Stomach (tissue), 9 donors: ENCODE data around the gene LOXHD1. TPM values are rescaled to one million over a fixed set of nuclear protein-coding genes. Genes with fewer than 3 reads are reported as not detected.

Source experiments
- DNase-seq, 2 donors: peaks; one replicate each; pipeline versions ENCODE4 v3.0.0 to v3.0.0-alpha.2; 2013 to 2019
- H3K27ac ChIP-seq, 5 donors: fragments of 200-600 bp in 4 of 5; sonication (generic) in 4 of 5; one replicate each; pipeline ENCODE4 v1.5.1; 2013 to 2019; ENCODE audit warnings: mild to moderate bottlenecking in 1 of 5, moderate library complexity in 1 of 5
- H3K27me3 ChIP-seq, 3 donors: fragments of 200-600 bp; sonication (generic); one replicate each; pipeline ENCODE4 v1.5.1; 2017 to 2019; ENCODE audit warnings: mixed run types in 1 of 3
- H3K36me3 ChIP-seq, 4 donors: fragments of 200-600 bp; sonication (generic); 1 replicate in 3 of 4; 2 replicates in 1 of 4; pipeline ENCODE4 v1.5.1; 2016 to 2019
- H3K4me1 ChIP-seq, 4 donors: fragments of 200-600 bp; sonication (generic); one replicate each; pipeline ENCODE4 v1.5.1; 2016 to 2019
- H3K4me3 ChIP-seq, 4 donors: fragments of 200-600 bp; sonication (generic) in 3 of 4; one replicate each; pipeline ENCODE4 v1.5.1; 2016 to 2019; ENCODE audit warnings: mild to moderate bottlenecking in 1 of 4
- H3K9me3 ChIP-seq, 4 donors: fragments of 200-600 bp; sonication (generic); one replicate each; pipeline ENCODE4 v1.5.1; 2016 to 2019
- CTCF ChIP-seq, 7 experiments: fragments of 450-650 bp in 4 of 7; fragments of 200-600 bp in 3 of 7; sonication (generic) in 3 of 7; IDR thresholded peaks; one replicate each; pipeline ENCODE4 v1.5.1; 2016 to 2019; ENCODE audit warnings: antibody characterized with exemption in 7 of 7, control low read depth in 2 of 7, mild to moderate bottlenecking in 1 of 7
- EP300 ChIP-seq: sonication (generic); formaldehyde crosslinking; IDR thresholded peaks from one replicate; pipeline ENCODE4 v1.6.1; 2017; ENCODE audit warnings: antibody characterized with exemption
- POLR2A ChIP-seq, 4 donors: fragments of 450-650 bp; IDR thresholded peaks; one replicate each; pipeline ENCODE4 v1.6.1; 2016; ENCODE audit warnings: antibody characterized with exemption in 4 of 4, control low read depth in 2 of 4, mild to moderate bottlenecking in 1 of 4, moderate library complexity in 1 of 4
- POLR2AphosphoS5 ChIP-seq, 3 donors: sonication (generic); formaldehyde crosslinking; IDR thresholded peaks; one replicate each; pipeline ENCODE4 v1.6.1; 2016; ENCODE audit warnings: antibody characterized with exemption in 3 of 3
- WGBS, 5 donors: extraction: QIAGEN DNeasy Blood & Tissue Kit in 3 of 5; methylation state at CpG; one replicate each; pipeline versions ENCODE4 v1.1.5 to v1.1.7; 2013 to 2018; 5-methylcytosine and 5-hydroxymethylcytosine counted together
- intact Hi-C: fragments of 100-400 bp; cut with DNase I; formaldehyde crosslinking; loops from one replicate; pipeline ENCODE4 v1.15.1; 2023; ENCODE audit warnings: low total_unique reads
- polyA plus RNA-seq, 3 donors: library from polyadenylated mRNA; stranded (reverse); fragments of 200-250 nt; gene quantifications; one replicate each; pipeline ENCODE4 v1.2.3, GENCODE V29; 2013
- total RNA-seq, 5 donors: library from RNA; depleted of rRNA; stranded (reverse); fragments of >200 nt; gene quantifications; one replicate each; pipeline versions ENCODE4 v1.1.0 to v1.2.3, GENCODE V29; 2014 to 2016
- donor health status: healthy with polysubstance abuse.
- donor health status: Bipolar disorder and iron deficiency.
- donor health status: healthy.

Gene LOXHD1
- total and polyA plus RNA-seq, 8 donors, result 0.03 to 1.3 (median 0.29) TPM; not detected in 4

DNA sequence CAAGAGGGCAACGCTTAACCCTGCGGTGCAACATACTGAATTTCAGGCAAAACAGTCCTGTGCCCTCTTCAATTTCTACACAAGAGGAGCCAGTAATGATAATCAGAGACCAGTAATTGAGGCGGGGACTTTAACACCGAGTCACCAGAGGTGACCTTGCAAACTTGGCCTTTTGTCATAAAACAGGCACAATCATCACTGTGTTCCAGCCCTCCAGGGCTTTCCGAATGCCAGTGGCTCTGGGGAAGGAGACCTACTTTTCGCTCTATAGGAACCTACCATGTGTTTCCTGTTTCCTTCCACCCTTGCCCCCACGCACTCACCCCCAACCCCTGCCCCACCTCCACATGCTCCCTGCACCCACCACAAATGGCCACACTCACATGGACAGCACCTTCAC is 47.2 kb upstream of the LOXHD1 start:
- DNase-seq, result no peak
- WGBS, 5 donors, result 61 to 77% (median 75%) methylated on average over 7 of the region's 7 CpGs
- H3K27ac ChIP-seq, result no peak overlapping the region
- peaks cover 0 to 7% (median 0%) of the 10 kb centered on the region in 3 donors for H3K27me3 ChIP-seq
- H3K4me1 ChIP-seq, result no peaks in the 10 kb centered on the region
- no peaks in the 10 kb centered on the region for H3K9me3 ChIP-seq
- H3K36me3 ChIP-seq, result no peaks in the 10 kb centered on the region
- no peak for TF ChIP-seq EP300
- no peak for TF ChIP-seq POLR2AphosphoS5 (IDR thresholded peaks at IDR 0.05)
- no peak for TF ChIP-seq CTCF (IDR thresholded peaks at IDR 0.05)
- no peak for TF ChIP-seq POLR2A (IDR thresholded peaks at IDR 0.05)
- intact Hi-C loops, result no loop called here
- H3K4me3 ChIP-seq, result no peak overlapping the region

- Histone ChIP-seq H3K4me3 (no peak overlapping the region), H3K27me3 (peaks cover 0 to 7% (median 0%) of the 10 kb centered on the region in 3 donors), H3K27ac (no peak overlapping the region), H3K9me3 (no peaks in the 10 kb centered on the region), H3K4me1 (no peaks in the 10 kb centered on the region), H3K36me3 (no peaks in the 10 kb centered on the region)
- no peak for DNase-seq
- TF ChIP-seq POLR2A (IDR thresholded peaks at IDR 0.05) (no peak), EP300 (no peak), CTCF (IDR thresholded peaks at IDR 0.05) (no peak), POLR2AphosphoS5 (IDR thresholded peaks at IDR 0.05) (no peak)
- 80 to 91% (median 84%) methylated on average over 6 of the region's 6 CpGs for WGBS, 5 donors
- intact Hi-C loops, result no loop called here
Observed at GRCh38 chr18:46702471-46702870, 45.5 kb upstream of the LOXHD1 start.

- Histone ChIP-seq H3K4me1 (no peaks in the 10 kb centered on the region), H3K9me3 (no peaks in the 10 kb centered on the region), H3K27ac (no peak overlapping the region), H3K36me3 (no peaks in the 10 kb centered on the region), H3K27me3 (peaks cover 0 to 7% (median 0%) of the 10 kb centered on the region in 3 donors), H3K4me3 (no peak overlapping the region)
- no peak for DNase-seq
- 57 to 75% (median 63%) methylated on average over 4 to 5 of the region's 5 CpGs for WGBS, 5 donors
- TF ChIP-seq POLR2A (IDR thresholded peaks at IDR 0.05) (no peak), CTCF (IDR thresholded peaks at IDR 0.05) (no peak), POLR2AphosphoS5 (IDR thresholded peaks at IDR 0.05) (no peak), EP300 (no peak)
- intact Hi-C loops, result no loop called here
Observed at GRCh38 chr18:46700066-46700824, 43.2 kb upstream of the LOXHD1 start.

DNA sequence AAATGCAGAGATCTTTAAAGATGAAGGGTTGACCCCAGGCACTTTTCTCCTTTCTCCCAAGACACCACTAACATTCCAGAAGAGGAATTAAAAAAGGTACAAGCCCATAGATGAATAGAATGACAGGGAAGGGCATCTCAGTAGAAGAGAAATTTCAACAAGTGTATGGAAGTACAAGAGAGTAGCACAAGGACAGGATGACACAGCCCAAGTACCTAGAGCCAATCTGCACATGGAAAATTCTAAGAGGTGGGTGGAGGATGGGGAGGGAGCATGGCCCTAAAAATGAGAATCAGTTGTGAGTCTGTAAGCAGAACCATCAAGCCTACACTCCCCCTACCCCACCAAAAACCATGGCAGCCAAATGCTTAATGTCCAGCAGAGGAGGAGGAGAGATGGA is 39.7 kb upstream of the LOXHD1 start:
- intact Hi-C loops, result no loop called here
- H3K4me1 ChIP-seq, result no peaks in the 10 kb centered on the region
- no peaks in the 10 kb centered on the region for H3K27me3 ChIP-seq
- H3K9me3 ChIP-seq, result no peaks in the 10 kb centered on the region
- TF ChIP-seq CTCF (IDR thresholded peaks at IDR 0.05) (no peak), EP300 (no peak), POLR2A (IDR thresholded peaks at IDR 0.05) (no peak), POLR2AphosphoS5 (IDR thresholded peaks at IDR 0.05) (no peak)
- H3K4me3 ChIP-seq, result no peak overlapping the region
- no peak overlapping the region for H3K27ac ChIP-seq
- no peaks in the 10 kb centered on the region for H3K36me3 ChIP-seq
- DNase-seq, result no peak
